GM13977 (cell line): Measurements from ENCODE around the gene UBE2O.

Source experiments
- DNase-seq: peaks from one replicate; pipeline ENCODE4 v3.0.0; 2012; ENCODE audit warnings: low spot score
- CTCF ChIP-seq: IDR thresholded peaks from 2 replicates; pipeline ENCODE4 v1.5.1; 2012; ENCODE audit warnings: mild to moderate bottlenecking, control low read depth; ENCODE audit not compliant: insufficient read depth; ENCODE audit errors: extremely low read depth, missing control alignments
- in situ Hi-C: fragments of 300-500 bp; cut with MboI; formaldehyde crosslinking; loops from one replicate; pipeline ENCODE4 v1.12.0; 2022; ENCODE audit warnings: low sequenced_read_pairs, low pct_unique_long_range_greater_than_20kb, mixed read lengths, inconsistent platforms; ENCODE audit not compliant: unreplicated experiment

The UBE2O gene

GRCh38 chr17:76417499-76418143, 35.3 kb downstream of the UBE2O start:
- DNase-seq = no peak
- in situ Hi-C loops = no loop called here
- TF ChIP-seq CTCF = no peak

- in situ Hi-C loops = no loop called here
- TF ChIP-seq CTCF = no peak
- DNase-seq = no peak
Measured at GRCh38 chr17:76416899-76417298, 36.1 kb downstream of the UBE2O start.

- no peak for DNase-seq
- no peak for TF ChIP-seq CTCF
- in situ Hi-C loops = no loop called here
Measured at GRCh38 chr17:76416457-76416856, 36.5 kb downstream of the UBE2O start.

GRCh38 chr17:76415786-76416185, 37.2 kb downstream of the UBE2O start:
- in situ Hi-C loops = no loop called here
- no peak for TF ChIP-seq CTCF
- no peak for DNase-seq

GRCh38 chr17:76414334-76415295, 38.3 kb downstream of the UBE2O start:
- in situ Hi-C loops = no loop called here
- no peak for TF ChIP-seq CTCF
- DNase-seq = peak; percentile 10

GRCh38 chr17:76411247-76411646, 41.7 kb downstream of the UBE2O start:
- no peak for TF ChIP-seq CTCF
- no peak for DNase-seq
- in situ Hi-C loops = no loop called here
